HG03045 (cell line): ENCODE results near the gene TRIO.

Experiments
- ATAC-seq: cut with Tn5 transposase; IDR thresholded peaks from one replicate; pipeline ENCODE4 v1.9.1; 2021; ENCODE audit warnings: mild to moderate bottlenecking, moderate library complexity; ENCODE audit not compliant: unreplicated experiment

The TRIO gene

GRCh38 chr5:14443671-14444093 lies 300.5 kb downstream of the TRIO start:
- no peak for ATAC-seq

DNA sequence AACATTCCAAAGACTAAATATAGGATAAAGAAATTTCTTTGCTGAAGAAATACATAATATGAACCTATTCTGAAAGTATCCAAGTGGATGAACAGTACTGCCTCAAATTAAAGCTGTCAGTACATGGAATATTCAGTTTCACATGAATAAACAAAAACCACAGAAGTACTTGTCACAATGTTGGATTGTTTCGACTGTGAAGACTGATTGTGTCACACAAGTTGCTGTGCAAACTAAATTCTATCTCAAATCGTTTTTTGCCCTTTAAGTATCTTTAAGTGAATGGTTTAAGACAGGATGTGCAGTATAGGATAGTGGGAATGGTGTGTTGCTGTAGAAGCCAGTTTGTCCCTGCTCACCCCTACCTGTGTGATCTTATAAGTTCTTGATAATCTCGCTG lies 301.0 kb downstream of the TRIO start:
- no peak for ATAC-seq

DNA sequence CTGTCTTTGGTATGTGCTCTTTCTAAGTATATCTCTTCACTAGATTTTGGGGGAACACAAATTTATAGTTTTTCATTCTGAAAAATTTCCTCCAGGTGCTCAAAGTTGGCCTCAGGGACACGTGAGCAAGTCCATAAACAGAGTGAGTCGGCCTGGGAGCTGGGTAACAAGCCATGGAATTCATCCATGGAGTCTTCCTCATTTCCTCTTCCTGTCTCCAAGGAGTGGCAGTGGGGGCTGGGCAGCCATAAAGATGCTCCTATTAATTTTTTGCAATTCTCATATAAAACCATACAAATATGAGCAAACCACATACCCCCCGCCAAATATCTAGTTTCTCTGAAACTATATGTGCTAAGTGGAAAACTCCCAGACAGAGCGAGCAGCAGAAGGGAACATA lies 301.9 kb downstream of the TRIO start:
- no peak for ATAC-seq

DNA sequence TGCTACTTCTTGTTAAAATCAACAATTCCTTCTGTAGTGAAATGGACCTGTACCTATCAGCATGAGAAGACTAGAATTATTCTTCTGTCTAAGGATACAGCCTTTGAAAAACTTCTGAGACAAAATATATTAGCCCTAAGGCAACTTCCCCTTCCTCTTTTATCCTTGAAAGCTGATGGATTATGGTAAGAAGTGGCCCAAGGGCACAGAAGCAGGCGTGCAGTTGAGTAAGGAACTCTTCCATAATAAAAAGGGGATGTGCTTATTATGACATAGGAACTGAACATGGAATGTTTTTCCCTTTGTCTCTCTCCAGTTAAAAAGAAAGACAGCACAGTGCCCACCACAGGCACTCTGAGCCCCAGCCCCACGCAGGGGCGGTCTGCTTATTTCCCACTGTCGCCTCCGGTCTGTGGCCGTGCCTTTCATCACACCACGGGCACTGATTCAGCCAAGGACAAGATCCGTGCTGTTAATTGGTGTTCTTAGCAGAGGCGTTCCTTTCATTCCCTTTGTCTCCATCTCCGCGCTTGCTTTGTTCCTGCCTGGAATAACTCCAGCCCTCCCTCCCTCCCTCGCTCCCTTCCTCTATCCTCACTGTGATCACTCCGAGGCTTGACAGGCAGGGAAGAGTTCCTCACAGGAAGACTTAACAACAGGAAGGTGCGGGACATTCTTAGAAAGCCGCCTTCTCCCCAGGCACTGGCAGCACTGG lies 302.6 kb downstream of the TRIO start:
- ATAC-seq: no peak

DNA sequence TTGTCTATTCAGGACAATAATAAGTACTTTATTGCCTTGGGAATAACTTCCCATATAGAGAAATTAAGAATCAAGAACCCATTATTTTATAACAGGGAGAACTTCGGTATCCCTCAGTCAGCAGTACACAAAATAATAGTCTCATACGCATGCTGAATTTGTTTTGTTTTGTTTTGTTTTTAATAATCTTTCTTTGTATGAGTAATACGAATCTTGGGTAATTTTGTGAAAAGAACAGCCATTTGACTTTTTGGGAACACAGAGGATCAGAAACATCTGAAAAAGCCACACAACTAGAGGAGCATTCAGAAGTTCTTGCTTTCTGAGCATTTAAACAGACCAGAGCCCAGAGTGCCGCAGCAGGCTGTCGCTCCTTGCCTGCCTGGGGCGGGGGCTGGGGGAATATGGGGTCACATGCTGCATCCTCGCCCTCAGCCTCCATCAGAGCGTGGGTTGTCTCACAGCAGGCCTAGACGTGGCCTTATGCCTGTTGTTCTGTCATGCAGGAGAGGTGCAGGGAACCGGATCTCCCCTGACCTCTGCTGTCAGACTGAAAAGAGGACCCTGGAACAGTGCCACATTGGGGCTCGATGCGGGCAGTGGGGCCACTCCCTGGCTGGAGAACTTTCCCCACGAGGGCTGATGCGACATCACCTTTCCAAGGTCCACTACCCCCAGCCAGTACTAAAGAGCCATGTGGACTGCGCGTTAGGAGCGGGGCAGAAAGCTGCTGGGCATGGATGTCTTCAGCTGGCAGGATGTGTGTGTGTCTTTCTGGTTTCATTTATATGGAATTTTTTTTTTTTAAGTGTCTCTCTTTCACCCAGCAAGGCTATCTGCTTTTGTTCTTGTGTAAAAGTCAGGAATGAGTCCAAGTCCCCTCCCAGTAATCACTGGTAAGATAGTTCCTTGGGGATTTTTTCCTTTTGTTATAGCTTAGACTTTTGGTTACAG lies 305.1 kb downstream of the TRIO start:
- peak; percentile 62 for ATAC-seq

GRCh38 chr5:14449052-14449661 lies 306.0 kb downstream of the TRIO start:
- ATAC-seq: no peak

- ATAC-seq: no peak
Observed at GRCh38 chr5:14450018-14450524, 306.9 kb downstream of the TRIO start.

DNA sequence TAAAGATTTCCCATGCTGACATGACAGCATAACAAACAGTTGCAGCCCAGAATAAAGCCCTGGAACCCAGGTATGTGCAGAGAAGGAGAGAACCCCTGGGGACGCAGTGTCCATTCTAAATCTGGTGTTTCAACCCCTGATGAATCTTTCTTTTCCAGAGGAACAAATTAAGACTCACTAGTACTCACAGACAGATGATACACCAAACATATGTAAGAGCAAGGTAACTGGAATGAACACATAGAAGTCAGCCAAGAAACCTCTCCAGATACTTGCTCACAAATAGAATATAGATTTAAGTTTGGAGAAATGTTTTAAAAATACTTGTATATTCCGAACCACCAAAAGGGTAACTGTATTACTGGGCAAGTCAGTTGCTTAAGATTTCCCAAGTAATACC lies 307.6 kb downstream of the TRIO start:
- ATAC-seq: no peak

- no peak for ATAC-seq
Observed at GRCh38 chr5:14451871-14452270, 308.7 kb downstream of the TRIO start.

DNA sequence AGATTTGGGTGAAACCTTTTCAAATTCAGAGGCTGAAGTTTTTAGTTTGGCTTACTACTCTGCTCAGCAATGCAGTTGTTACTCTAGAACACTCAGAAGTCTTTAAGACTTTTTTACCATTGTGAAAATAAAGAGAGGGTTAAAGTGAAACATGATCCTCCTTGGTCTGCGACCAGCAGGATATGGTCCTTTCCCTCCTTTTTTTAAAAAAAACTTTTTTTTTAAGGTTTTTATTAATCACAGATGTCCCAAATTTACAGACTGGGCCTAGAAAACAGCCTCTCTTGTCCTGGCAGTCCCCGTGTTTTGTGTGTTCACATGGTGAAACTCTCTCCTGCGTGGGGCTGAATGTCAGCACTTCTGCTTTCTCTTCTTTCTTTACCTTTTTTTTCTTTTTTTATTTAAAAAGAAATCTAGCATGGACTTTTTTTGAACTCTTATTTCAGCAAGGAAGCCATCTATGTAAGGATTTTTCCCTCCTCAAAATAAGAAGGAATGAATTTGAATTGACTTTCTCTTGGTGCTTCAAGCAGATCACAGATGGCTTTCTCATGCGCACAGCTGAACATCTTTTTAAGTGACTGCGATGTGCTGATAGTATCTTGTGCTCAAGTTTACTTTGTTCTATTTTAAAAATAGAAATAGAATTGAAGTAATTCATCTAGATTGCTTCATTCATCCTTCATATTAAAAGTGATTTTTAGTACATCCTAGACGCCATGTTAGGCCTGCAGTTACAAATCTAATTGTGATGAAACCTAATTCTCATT lies 309.7 kb downstream of the TRIO start:
- ATAC-seq: no peak

DNA sequence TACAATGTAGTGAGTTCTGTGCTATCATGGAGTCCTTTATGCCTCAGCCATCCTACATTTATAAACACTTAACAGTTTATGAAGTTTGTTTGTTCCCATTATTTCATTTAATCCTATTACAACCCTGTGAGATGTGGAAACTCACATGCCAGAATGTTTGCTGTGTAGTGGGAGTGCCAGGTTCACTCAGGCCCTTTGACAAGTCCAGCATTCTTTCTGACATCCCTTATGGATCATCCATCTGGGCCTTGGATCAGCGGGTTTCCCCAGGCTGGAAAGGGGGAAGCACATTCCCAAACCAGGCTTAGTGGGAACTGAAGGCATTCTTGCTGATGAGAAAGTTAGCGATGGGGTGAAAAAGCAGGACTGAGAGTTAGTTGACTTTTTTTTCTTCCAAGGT lies 310.3 kb downstream of the TRIO start:
- ATAC-seq: no peak

DNA sequence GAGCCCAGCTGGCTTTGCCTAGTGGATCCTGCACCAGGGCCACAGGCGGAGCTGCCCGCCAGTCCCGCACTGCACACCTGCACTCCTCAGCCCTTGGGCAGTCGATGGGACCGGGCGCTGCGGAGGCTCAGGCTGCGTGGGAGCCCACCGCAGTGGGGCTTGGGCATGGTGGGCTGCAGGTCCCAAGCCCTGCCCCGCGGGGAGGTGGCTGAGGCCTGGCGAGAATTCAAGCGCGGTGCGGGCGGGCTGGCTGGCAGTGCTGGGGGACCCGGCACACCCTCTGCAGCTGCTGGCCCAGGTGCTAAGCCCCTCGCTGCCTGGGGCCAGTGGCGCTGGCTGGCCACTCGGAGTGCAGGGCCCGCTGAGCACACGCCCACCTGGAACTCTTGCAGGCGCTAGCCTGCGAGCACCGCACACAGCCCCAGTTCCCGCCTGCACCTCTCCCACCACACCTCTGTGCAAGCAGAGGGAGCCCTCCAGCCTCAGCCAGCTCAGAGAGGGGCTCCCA lies 312.7 kb downstream of the TRIO start:
- ATAC-seq: no peak

GRCh38 chr5:14457476-14457875 lies 314.3 kb downstream of the TRIO start:
- ATAC-seq: no peak

DNA sequence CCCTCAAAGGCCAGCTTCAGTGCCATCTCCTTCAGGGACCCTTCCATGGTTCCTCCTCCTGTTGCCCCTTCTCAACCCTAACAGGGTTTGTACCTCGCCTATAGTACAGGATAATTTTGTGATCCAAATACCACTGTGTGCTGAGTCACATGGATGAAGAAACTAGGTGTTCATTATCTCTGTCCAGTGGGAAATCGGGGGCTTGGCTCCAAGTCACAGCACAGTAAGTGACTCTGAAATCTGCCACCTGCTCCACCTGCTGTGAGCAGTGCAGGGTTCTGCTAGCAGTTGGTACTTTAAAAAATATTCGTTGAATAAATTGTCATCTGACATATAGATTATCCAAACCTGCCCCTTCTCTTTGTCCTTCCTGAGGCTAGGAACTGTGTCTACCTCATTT lies 315.3 kb downstream of the TRIO start:
- no peak for ATAC-seq

DNA sequence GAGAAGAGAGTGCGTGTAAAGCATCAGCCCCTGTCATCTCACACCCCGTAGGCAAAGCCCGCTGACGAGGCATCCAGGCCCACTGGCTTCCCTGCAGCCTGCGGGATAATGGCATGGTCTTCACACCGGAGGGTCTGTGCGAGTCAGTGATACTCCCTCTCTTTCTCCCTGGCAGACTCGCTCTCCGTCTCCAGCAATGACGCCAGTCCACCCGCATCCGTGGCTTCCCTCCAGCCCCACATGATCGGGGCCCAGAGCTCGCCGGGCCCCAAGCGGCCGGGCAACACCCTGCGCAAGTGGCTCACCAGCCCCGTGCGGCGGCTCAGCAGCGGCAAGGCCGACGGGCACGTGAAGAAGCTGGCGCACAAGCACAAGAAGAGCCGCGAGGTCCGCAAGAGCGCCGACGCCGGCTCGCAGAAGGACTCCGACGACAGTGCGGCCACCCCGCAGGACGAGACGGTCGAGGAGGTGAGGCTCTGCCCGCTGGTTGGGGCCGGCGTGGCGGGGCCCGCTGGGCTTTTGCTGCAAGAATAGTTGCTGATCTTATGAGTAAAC lies 317.8 kb downstream of the TRIO start:
- ATAC-seq: no peak

DNA sequence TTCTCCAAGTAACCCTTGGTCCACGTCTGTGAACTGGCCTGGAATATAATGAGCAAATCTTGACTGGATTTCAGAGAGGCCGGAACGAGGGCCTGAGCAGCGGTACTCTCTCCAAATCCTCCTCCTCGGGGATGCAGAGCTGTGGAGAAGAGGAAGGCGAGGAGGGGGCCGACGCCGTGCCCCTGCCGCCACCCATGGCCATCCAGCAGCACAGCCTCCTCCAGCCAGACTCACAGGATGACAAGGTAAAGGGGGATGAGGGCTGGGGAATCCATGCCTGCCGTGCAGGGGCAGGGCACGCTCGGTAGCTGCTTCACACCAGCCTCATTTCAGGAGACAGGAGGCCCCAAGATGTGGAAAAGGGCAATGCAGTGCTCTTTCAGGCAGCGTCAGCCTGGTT lies 319.5 kb downstream of the TRIO start:
- no peak for ATAC-seq

DNA sequence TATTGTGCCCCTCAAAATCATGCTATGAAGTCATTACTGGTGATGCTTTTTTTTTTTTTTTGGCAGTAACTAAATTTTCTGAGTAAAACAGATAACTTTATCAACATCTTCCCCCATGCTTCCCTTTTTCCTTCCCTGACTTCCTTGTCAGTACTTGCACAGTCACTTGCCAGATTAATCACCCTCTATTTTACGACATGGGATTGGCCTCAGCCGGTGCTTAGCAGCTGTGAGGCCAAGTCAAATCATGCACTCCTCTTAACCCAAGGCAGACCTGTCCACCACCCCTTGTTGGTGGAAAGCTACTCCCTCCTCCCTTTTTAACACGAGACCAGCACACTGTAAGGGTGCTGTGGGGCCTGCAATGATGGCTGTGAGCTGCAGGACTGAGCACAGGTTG lies 320.5 kb downstream of the TRIO start:
- ATAC-seq: no peak

- ATAC-seq: no peak
Observed at GRCh38 chr5:14464096-14464495, 321.0 kb downstream of the TRIO start.

DNA sequence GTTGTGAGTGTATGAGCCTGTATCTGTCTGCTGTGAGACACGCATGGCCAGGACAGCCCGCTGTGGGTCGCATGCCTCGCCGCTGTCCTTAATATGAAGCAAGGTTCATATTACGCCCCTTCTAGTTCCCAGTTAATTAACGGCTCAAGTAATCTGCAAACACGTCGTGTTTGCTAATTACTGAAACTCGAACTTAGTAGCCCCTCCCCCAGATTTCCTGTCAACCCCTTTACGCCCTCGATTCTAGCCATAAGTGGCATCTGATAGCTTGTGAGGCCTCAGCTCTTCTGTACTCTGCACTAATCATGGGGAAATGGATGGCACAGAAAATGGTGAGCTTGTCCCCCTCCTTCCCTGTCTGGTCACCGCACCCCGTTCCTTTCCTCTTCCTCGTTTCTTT lies 321.5 kb downstream of the TRIO start:
- no peak for ATAC-seq

- ATAC-seq: no peak
Observed at GRCh38 chr5:14465116-14465515, 322.0 kb downstream of the TRIO start.
